ENCODE data around the gene LMLN. TPM values are rescaled to one million over a fixed set of nuclear protein-coding genes. Genes with fewer than 3 reads are reported as not detected.
"Not testable (repeated sequence)": the region's sequence is repeated elsewhere in the genome, so short reads cannot be mapped to it uniquely, and the experiment has no call there.

The LMLN gene
- total RNA-seq, result 3.2 TPM
- 1 to 10 TPM; 2.3 to 4.0 (median 2.9) TPM for polyA plus RNA-seq (ENCODE audit: insufficient read depth in 1 of 8, insufficient read length in 8 of 8, low replicate concordance in 1 of 8)
- long read RNA-seq, donor 1, result 0 reads
- long read RNA-seq, donor 2, result 0 reads
- long read RNA-seq, donor 3, result 0 reads
- long read RNA-seq, donor 4, partial matches to known transcripts, result 0 of 1 reads
- long read RNA-seq, donor 4, other reads (novel, unspliced or antisense), result 0 of 1 reads
- long read RNA-seq, donor 5, partial matches to known transcripts, result 0 of 1 reads
- long read RNA-seq, donor 5, other reads (novel, unspliced or antisense), result 0 of 1 reads
- long read RNA-seq, donor 6, partial matches to known transcripts, result 0 of 1 reads
- long read RNA-seq, donor 6, other reads (novel, unspliced or antisense), result 0 of 1 reads
- long read RNA-seq, donor 7, full-length matches to known transcripts, result 1 of 1 reads
- long read RNA-seq, donor 7, partial matches to known transcripts, result 0 of 1 reads
- long read RNA-seq, donor 7, other reads (novel, unspliced or antisense), result 0 of 1 reads
- long read RNA-seq, donor 8, result 0 reads
- long read RNA-seq, donor 9, result 0 reads
- long read RNA-seq, donor 10, partial matches to known transcripts, result 0 of 1 reads
- long read RNA-seq, donor 10, other reads (novel, unspliced or antisense), result 0 of 1 reads
- long read RNA-seq, donor 11, full-length matches to known transcripts, result 2 of 2 reads
- long read RNA-seq, donor 11, partial matches to known transcripts, result 0 of 2 reads
- long read RNA-seq, donor 11, other reads (novel, unspliced or antisense), result 0 of 2 reads

GRCh38 chr3:197959891-197960693 lies at the start of gene LMLN:
TSS of gene LMLN (plus strand) at chr3:197960217. CDS start at chr3:197960246, 29 bp downstream.
- Histone ChIP-seq H3K9me3 (replicated peaks; ENCODE audit: control insufficient read depth, low read depth, low read length) (no peaks in the 10 kb centered on the region), H3K36me3 (ENCODE audit: control insufficient read depth, insufficient read depth, low read length) (peaks cover 23% of the 10 kb centered on the region), H3K4me3 (ENCODE audit: low read length) (peak within 1 kb of the TSS; percentile 80), H3K4me1 (ENCODE audit: control insufficient read depth, insufficient read depth, low read length) (peaks cover 12% of the 10 kb centered on the region), H3K27me3 (ENCODE audit: control insufficient read depth, insufficient read depth, low read length) (no peaks in the 10 kb centered on the region), H3K27ac (ENCODE audit: low read length) (peak within 1 kb of the TSS; percentile 83)
- DNase-seq, result peak; percentile 99
- WGBS (ENCODE audit: insufficient coverage), result 0% methylated on average over 57 of the region's 62 CpGs

GRCh38 chr3:197912741-197913476 lies 47.1 kb upstream of the LMLN start:
- Histone ChIP-seq H3K4me3 (ENCODE audit: low read length) (no peak overlapping the region), H3K36me3 (ENCODE audit: control insufficient read depth, insufficient read depth, low read length) (no peaks in the 10 kb centered on the region), H3K9me3 (replicated peaks; ENCODE audit: control insufficient read depth, low read depth, low read length) (no peaks in the 10 kb centered on the region), H3K27ac (ENCODE audit: low read length) (no peak overlapping the region), H3K27me3 (ENCODE audit: control insufficient read depth, insufficient read depth, low read length) (no peaks in the 10 kb centered on the region), H3K4me1 (ENCODE audit: control insufficient read depth, insufficient read depth, low read length) (no peaks in the 10 kb centered on the region)
- WGBS (ENCODE audit: insufficient coverage), result 82% methylated on average over 24 of the region's 33 CpGs
- DNase-seq, result no peak

- Histone ChIP-seq H3K9me3 (replicated peaks; ENCODE audit: control insufficient read depth, low read depth, low read length) (no peaks in the 10 kb centered on the region), H3K27me3 (ENCODE audit: control insufficient read depth, insufficient read depth, low read length) (no peaks in the 10 kb centered on the region)
These were observed 46.2 kb upstream of the LMLN start for GRCh38 chr3:197913641-197914380.

GRCh38 chr3:197921429-197922275 lies 38.4 kb upstream of the LMLN start:
- H3K4me3 ChIP-seq (ENCODE audit: low read length); H3K4me1 ChIP-seq (ENCODE audit: control insufficient read depth, insufficient read depth, low read length); H3K36me3 ChIP-seq (ENCODE audit: control insufficient read depth, insufficient read depth, low read length); H3K9me3 ChIP-seq (replicated peaks; ENCODE audit: control insufficient read depth, low read depth, low read length); H3K27me3 ChIP-seq (ENCODE audit: control insufficient read depth, insufficient read depth, low read length); DNase-seq; H3K27ac ChIP-seq (ENCODE audit: low read length): not testable (repeated sequence)
- 86% methylated on average over 15 of the region's 24 CpGs for WGBS (ENCODE audit: insufficient coverage)

More at GRCh38 chr3:197913641-197914380, 46.2 kb upstream of the LMLN start:
- DNase-seq, result no peak
- 100% methylated on average over 3 of the region's 12 CpGs for WGBS (ENCODE audit: insufficient coverage)
- Histone ChIP-seq H3K36me3 (ENCODE audit: control insufficient read depth, insufficient read depth, low read length) (no peaks in the 10 kb centered on the region), H3K4me3 (ENCODE audit: low read length) (no peak overlapping the region), H3K27ac (ENCODE audit: low read length) (no peak overlapping the region), H3K4me1 (ENCODE audit: control insufficient read depth, insufficient read depth, low read length) (no peaks in the 10 kb centered on the region)

GRCh38 chr3:197926418-197926817 lies 33.6 kb upstream of the LMLN start:
- no peaks in the 10 kb centered on the region for H3K9me3 ChIP-seq (replicated peaks; ENCODE audit: control insufficient read depth, low read depth, low read length)
- H3K27me3 ChIP-seq (ENCODE audit: control insufficient read depth, insufficient read depth, low read length), result no peaks in the 10 kb centered on the region
- WGBS (ENCODE audit: insufficient coverage), result 71% methylated on average over 2 of the region's 7 CpGs
- H3K27ac ChIP-seq (ENCODE audit: low read length), result no peak overlapping the region
- H3K4me1 ChIP-seq (ENCODE audit: control insufficient read depth, insufficient read depth, low read length), result no peaks in the 10 kb centered on the region
- DNase-seq, result no peak
- H3K36me3 ChIP-seq (ENCODE audit: control insufficient read depth, insufficient read depth, low read length), result peaks cover 18% of the 10 kb centered on the region
- no peak overlapping the region for H3K4me3 ChIP-seq (ENCODE audit: low read length)

- peaks cover 18% of the 10 kb centered on the region for H3K36me3 ChIP-seq (ENCODE audit: control insufficient read depth, insufficient read depth, low read length)
- not testable (repeated sequence) for H3K27ac ChIP-seq (ENCODE audit: low read length); H3K4me1 ChIP-seq (ENCODE audit: control insufficient read depth, insufficient read depth, low read length); H3K9me3 ChIP-seq (replicated peaks; ENCODE audit: control insufficient read depth, low read depth, low read length); H3K27me3 ChIP-seq (ENCODE audit: control insufficient read depth, insufficient read depth, low read length); H3K4me3 ChIP-seq (ENCODE audit: low read length); DNase-seq
- WGBS (ENCODE audit: insufficient coverage), result no CpG with 5 or more reads among the region's 3 CpGs
These were observed 32.4 kb upstream of the LMLN start for GRCh38 chr3:197927578-197927977.

- 95% methylated on average over 13 of the region's 15 CpGs for WGBS (ENCODE audit: insufficient coverage)
- no peak overlapping the region for H3K4me3 ChIP-seq (ENCODE audit: low read length)
- H3K27me3 ChIP-seq (ENCODE audit: control insufficient read depth, insufficient read depth, low read length), result no peaks in the 10 kb centered on the region
- H3K4me1 ChIP-seq (ENCODE audit: control insufficient read depth, insufficient read depth, low read length), result no peaks in the 10 kb centered on the region
- no peaks in the 10 kb centered on the region for H3K36me3 ChIP-seq (ENCODE audit: control insufficient read depth, insufficient read depth, low read length)
- no peak for DNase-seq
- H3K9me3 ChIP-seq (replicated peaks; ENCODE audit: control insufficient read depth, low read depth, low read length), result no peaks in the 10 kb centered on the region
- no peak overlapping the region for H3K27ac ChIP-seq (ENCODE audit: low read length)
These were observed 23.1 kb upstream of the LMLN start for GRCh38 chr3:197936819-197937384.

- Histone ChIP-seq H3K27ac (ENCODE audit: low read length) (no peak overlapping the region), H3K4me1 (ENCODE audit: control insufficient read depth, insufficient read depth, low read length) (no peaks in the 10 kb centered on the region)
- 100% methylated on average over 1 of the region's 1 CpG for WGBS (ENCODE audit: insufficient coverage)
These were observed 19.2 kb upstream of the LMLN start for GRCh38 chr3:197940745-197941384.

More at GRCh38 chr3:197940745-197941384, 19.2 kb upstream of the LMLN start:
- DNase-seq, result no peak
- Histone ChIP-seq H3K9me3 (replicated peaks; ENCODE audit: control insufficient read depth, low read depth, low read length) (no peaks in the 10 kb centered on the region), H3K27me3 (ENCODE audit: control insufficient read depth, insufficient read depth, low read length) (no peaks in the 10 kb centered on the region), H3K4me3 (ENCODE audit: low read length) (no peak overlapping the region), H3K36me3 (ENCODE audit: control insufficient read depth, insufficient read depth, low read length) (no peaks in the 10 kb centered on the region)
